H1 (cell line): ENCODE data around the gene SLC19A1. TPM values are rescaled to one million over a fixed set of nuclear protein-coding genes. Genes with fewer than 3 reads are reported as not detected.

ENCODE experiments used
- TEAD4 ChIP-seq: IDR thresholded peaks from 2 replicates; pipeline ENCODE4 v1.6.1; 2012; ENCODE audit warnings: low read depth, low read length, inconsistent platforms, mixed read lengths
- ZNF274 ChIP-seq: IDR thresholded peaks from 2 replicates; pipeline ENCODE4 v1.7.0; 2012; ENCODE audit warnings: low read length, borderline replicate concordance; ENCODE audit errors: extremely low read depth
- polyA plus RNA-seq, 7 experiments: library from polyadenylated mRNA; depleted of rRNA in 3 of 7; stranded (reverse) in 5 of 7; unstranded in 2 of 7; fragments of >200 nt in 5 of 7; fragments of 200-250 nt in 2 of 7; gene quantifications; 1 replicate in 5 of 7; 2 replicates in 1 of 7; 4 replicates in 1 of 7; pipeline versions ENCODE4 v1.2.1 to v1.2.3, GENCODE V29; 2011 to 2013; ENCODE audit warnings: missing spikeins in 2 of 7, mixed read lengths in 2 of 7
- total RNA-seq: library from RNA; stranded (reverse); fragmentation: NEBNext Ultra II Directional; extraction: Animal tissue kit (Norgen Biotek cat#: 25700); gene quantifications from 2 replicates; pipeline ENCODE4 v1.2.1, GENCODE V29; 2021

SLC19A1 gene
- total and polyA plus RNA-seq, 2 of the 8 experiments (the other 6 are each of a cell fraction or from before 2014, with no cell fraction given), result 31.6 to 43.8 TPM

DNA sequence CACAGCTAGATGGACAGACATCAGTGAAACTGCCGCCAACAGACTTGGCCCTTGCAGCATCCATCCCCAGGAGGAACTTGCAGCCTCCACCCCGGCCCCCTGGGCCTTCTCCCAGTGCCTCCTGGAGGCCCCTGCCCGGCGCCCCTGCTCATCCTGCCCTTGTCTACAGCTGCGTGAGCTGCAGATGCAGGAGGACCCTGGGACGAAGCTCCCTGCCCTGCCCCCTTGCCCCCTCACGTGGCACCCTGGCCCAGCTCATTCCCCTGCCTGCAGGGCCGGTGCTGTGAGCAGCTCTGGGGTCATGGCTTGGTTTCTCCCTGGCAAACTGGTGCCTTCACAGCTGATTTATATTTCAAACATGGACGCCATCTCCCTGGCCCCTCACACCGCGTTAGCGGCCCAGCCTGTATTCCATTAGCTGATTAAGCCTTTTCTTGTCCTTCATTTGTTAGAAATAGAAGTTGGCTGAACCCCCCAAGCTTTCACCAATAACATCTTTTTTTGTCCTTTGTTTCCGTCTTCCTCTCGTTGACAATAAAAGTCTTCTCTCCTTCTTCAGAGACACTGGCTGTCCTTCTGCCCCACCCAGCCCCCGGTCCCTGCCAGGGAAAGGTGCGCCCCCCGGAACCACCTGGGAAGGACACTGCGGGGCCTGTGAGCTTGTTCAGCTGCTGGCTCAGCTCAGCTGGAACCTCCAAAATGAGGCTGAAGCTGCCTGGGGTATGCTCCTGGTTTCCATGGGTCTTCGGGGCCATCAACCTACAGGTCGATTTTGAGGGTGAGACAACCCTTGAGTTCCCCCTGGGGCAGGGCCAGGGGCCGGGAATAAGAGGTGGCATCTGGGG is 34.0 kb upstream of the SLC19A1 start (continued):
- TF ChIP-seq ZNF274, result no peak
- TF ChIP-seq TEAD4, result no peak
